ENCODE results near the gene IGF2BP2.
"Not testable (repeated sequence)": the region's sequence is repeated elsewhere in the genome, so short reads cannot be mapped to it uniquely, and the experiment has no call there.

Gene IGF2BP2

DNA sequence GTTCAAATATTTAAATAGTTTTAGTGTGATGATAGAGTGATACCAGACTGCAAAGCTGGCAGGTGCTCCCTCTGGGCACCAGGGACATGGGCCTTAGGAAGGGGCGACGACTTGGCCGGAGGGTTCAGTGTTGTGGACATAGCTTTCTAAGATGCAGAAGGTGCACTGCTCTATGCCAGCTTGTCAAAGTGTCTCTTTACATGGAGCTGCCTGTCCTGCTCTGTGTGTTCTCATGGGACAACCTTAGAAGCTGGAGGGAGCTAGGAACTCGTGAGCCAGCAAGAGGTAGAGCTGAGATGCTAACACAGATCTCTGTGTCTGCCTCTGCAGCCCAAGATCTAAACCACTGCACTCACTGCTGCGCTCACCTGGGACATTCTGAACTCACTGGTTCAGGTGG lies 160.9 kb downstream of the IGF2BP2 start:
- no peak for DNase-seq (ENCODE audit: low spot score)
- no peak for TF ChIP-seq CTCF (IDR thresholded peaks at IDR 0.05)
- no peak overlapping the region for H3K4me3 ChIP-seq
- no peak overlapping the region for H3K27ac ChIP-seq

- TF ChIP-seq CTCF (IDR thresholded peaks at IDR 0.05) = no peak
- no peak for DNase-seq (ENCODE audit: low spot score)
Observed at GRCh38 chr3:185661772-185662171, 163.1 kb downstream of the IGF2BP2 start.

DNA sequence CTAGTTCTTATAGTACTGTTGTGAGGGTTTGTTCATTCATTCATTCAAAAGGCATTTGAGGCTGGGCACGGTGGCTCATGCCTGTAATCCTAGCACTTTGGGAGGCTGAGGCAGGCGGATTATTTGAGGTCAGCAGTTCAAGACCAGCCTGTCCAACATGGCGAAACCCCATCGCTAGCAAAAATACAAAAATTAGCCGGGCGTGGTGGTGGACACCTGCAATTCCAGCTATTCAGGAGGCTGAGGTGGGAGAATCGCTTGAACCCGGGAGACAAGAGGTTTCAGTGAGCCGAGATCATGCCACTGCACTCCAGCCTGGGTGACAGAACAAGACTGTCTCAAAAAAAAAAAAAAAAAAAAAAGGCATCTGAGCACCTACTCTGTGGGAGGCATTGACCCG lies 163.5 kb downstream of the IGF2BP2 start:
- H3K27ac ChIP-seq; DNase-seq (ENCODE audit: low spot score); H3K4me3 ChIP-seq: not testable (repeated sequence)

More at GRCh38 chr3:185661772-185662171, 163.1 kb downstream of the IGF2BP2 start:
- H3K4me3 ChIP-seq = no peak overlapping the region
- no peak overlapping the region for H3K27ac ChIP-seq

GRCh38 chr3:185659942-185660921 lies 164.6 kb downstream of the IGF2BP2 start:
- DNase-seq (ENCODE audit: low spot score) = no peak
- peak; percentile 93 for TF ChIP-seq CTCF (IDR thresholded peaks at IDR 0.05)
- peak overlapping the region; percentile 46 for H3K4me3 ChIP-seq
- peak overlapping the region in 1 of 2 donors; percentile 97 for H3K27ac ChIP-seq

GRCh38 chr3:185658943-185659342 lies 165.9 kb downstream of the IGF2BP2 start:
- H3K27ac ChIP-seq = peak overlapping the region; percentile 33 to 97

DNA sequence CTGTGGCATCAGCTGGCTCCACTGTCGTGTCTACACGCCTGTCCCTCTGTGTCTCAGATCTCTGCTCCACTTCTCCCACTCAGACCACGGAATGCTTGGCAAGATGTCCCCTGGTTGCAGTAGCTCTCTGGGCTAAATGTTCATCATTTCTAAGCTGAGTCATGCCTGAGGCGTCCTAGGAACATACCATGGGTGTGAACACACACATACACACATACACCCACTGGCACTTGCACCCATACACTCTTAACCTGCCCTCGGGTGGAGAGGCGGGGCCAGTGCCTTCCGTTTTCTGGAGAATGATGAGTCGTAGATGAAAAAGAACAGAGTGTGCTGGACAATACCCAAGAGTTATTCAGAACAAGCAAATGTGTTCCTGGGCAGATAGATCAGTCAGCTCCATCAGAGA lies 166.3 kb downstream of the IGF2BP2 start:
- no peak for TF ChIP-seq CTCF (IDR thresholded peaks at IDR 0.05)
- peak overlapping the region; percentile 6 for H3K4me3 ChIP-seq
- DNase-seq (ENCODE audit: low spot score) = peak; percentile 92
- H3K27ac ChIP-seq = peak overlapping the region; percentile 33 to 97

More at GRCh38 chr3:185658943-185659342, 165.9 kb downstream of the IGF2BP2 start:
- no peak for DNase-seq (ENCODE audit: low spot score)
- H3K4me3 ChIP-seq = no peak overlapping the region
- TF ChIP-seq CTCF (IDR thresholded peaks at IDR 0.05) = no peak

DNA sequence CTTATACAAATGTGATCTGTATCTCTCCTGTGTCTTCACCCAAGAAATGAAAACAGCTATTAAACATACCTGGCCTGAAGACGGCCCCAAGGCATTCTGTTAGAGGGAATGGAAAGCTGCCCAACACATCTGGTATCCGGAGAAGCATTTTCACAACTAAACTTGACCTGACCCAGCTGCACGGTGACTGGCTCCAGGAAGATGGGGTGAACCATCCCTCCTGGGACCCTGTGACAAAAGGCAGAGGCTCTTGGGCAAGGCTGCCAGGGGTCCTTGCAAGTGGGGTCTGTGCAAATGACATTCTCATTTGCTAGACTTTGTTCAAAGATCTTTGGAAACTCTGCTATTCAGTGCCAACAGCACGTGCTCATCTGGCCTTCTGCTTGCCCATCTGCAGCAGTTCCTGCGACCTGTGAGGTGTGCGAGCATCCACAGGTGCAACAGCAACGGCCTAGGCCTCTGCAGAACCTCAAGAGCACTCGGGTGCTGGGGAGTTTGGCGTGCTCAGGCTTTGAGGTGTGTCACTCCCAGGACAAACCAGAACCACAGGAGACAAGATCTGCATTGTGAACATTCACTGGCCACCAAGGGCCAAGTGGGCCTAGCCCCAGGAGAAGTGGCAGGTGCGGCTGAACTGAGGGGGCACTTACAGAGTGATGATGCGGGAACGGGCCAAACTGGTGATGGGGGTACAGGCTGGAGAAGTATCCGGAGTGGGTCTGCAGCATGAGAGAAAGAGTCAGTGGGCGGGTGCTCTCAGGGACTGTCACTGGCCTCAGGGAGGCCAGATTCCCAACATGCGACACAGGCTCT lies 166.9 kb downstream of the IGF2BP2 start:
- DNase-seq (ENCODE audit: low spot score) = no peak
- peak overlapping the region; percentile 6 for H3K4me3 ChIP-seq
- peak overlapping the region; percentile 78 to 97 for H3K27ac ChIP-seq
- TF ChIP-seq CTCF (IDR thresholded peaks at IDR 0.05) = no peak

All from coronary artery (tissue), 2 donors.